ENCODE results near the gene TSPAN17. TPM values are rescaled to one million over a fixed set of nuclear protein-coding genes. Genes with fewer than 3 reads are reported as not detected.

Gene TSPAN17
- total and polyA plus RNA-seq, 4 experiments from 2014 or later = 16.0 to 30.7 (median 27.1) TPM

DNA sequence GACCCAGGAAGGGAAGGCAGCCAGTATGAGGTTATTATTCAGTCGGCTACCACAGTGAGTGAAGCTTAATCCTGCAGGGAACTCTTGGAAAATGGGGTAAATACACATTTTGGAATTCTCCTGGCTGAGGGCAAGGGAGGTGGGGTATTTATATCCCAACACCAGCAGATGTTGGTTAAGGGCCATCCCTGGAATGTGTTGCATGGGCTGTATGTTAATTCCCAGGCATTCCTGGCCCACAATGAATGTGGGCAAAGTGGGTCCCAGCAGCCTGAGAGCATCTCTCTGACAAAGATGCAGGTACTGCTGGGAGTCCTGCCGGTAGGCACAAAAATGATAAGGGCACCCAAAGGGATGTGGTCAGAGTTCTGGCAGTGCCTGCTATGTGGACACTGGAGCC, 34.4 kb upstream of the TSPAN17 start:
- DNase-seq = no peak
- Mint-ChIP-seq H3K27me3 (peaks cover 24 to 51% of the 10 kb centered on the region in 2 donors), H3K4me1 (peaks cover 7 to 20% (median 13%) of the 10 kb centered on the region in 4 donors), H3K36me3 (peaks cover 0 to 5% of the 10 kb centered on the region in 2 donors), H3K27ac (no peak overlapping the region), H3K9me3 (peaks cover 0 to 4% (median 0%) of the 10 kb centered on the region in 8 donors), H3K4me3 (peak overlapping the region in 1 of 8 donors; percentile 61)
- Histone ChIP-seq H3K9me3 (ENCODE audit: control insufficient read depth in 1 of 2, low read length in 2 of 2) (no peaks in the 10 kb centered on the region), H3K4me1 (ENCODE audit: insufficient read depth, low read length) (peaks cover 8% of the 10 kb centered on the region), H3K27me3 (ENCODE audit: insufficient read depth, low read length) (peaks cover 3% of the 10 kb centered on the region), H3K36me3 (ENCODE audit: insufficient read depth, low read length) (no peaks in the 10 kb centered on the region), H3K27ac (ENCODE audit: low read depth, low read length) (no peak overlapping the region), H3K4me3 (ENCODE audit: low read length in 2 of 2) (no peak overlapping the region)
- intact Hi-C loops (cut with micrococcal nuclease) = no loop called here
- ChIA-PET POLR2A (ENCODE audit: partially characterized antibody) (no interaction called here), CTCF (ENCODE audit: partially characterized antibody) (no interaction called here)

DNA sequence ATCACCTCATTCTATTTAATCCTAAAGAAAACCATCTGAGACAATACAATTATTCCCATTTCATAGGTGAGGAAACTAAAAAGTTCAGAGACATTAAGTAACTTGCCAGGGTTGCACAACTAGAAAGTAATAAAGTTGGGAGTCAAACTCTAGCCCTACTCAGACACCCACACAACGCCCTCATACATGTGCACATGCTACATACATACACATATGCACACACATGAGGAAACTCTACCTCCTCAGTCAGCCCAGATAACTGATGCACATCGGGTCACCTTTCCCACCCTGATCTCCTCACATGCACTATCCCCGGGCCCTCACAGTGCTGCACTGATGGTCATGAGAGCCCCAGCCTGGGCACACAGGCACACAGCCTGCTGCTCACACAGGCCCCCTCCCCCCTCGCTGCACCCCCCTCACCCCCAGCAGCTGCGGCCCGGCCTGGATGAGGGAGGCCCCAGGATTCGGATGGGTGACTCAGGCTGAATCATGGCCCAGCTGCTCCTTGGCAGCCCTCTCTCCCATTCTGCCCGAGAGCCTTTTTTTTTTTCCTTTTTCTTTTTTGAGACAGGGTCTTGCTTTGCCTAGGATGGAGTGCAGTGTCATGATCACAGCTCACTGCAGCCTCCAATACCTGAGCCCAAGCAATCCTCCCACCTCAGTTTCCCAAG, 32.3 kb upstream of the TSPAN17 start:
- DNase-seq = no peak
- peaks cover 33 to 55% of the 10 kb centered on the region in 2 donors for H3K27me3 Mint-ChIP-seq
- peaks cover 4 to 19% (median 12%) of the 10 kb centered on the region in 4 donors for H3K4me1 Mint-ChIP-seq
- no peaks in the 10 kb centered on the region for H3K9me3 Mint-ChIP-seq
- intact Hi-C loops (cut with micrococcal nuclease) = no loop called here
- CTCF ChIA-PET (ENCODE audit: partially characterized antibody) = no interaction called here
- POLR2A ChIA-PET (ENCODE audit: partially characterized antibody) = no interaction called here
- Histone ChIP-seq H3K4me3 (ENCODE audit: low read length in 2 of 2) (no peak overlapping the region), H3K36me3 (ENCODE audit: insufficient read depth, low read length) (no peaks in the 10 kb centered on the region), H3K27ac (ENCODE audit: low read depth, low read length) (no peak overlapping the region), H3K27me3 (ENCODE audit: insufficient read depth, low read length) (peaks cover 19% of the 10 kb centered on the region), H3K4me1 (ENCODE audit: insufficient read depth, low read length) (peaks cover 18% of the 10 kb centered on the region), H3K9me3 (ENCODE audit: control insufficient read depth in 1 of 2, low read length in 2 of 2) (no peaks in the 10 kb centered on the region)
- H3K4me3 Mint-ChIP-seq = no peak overlapping the region
- peaks cover 0 to 1% of the 10 kb centered on the region in 2 donors for H3K36me3 Mint-ChIP-seq
- H3K27ac Mint-ChIP-seq = no peak overlapping the region

DNA sequence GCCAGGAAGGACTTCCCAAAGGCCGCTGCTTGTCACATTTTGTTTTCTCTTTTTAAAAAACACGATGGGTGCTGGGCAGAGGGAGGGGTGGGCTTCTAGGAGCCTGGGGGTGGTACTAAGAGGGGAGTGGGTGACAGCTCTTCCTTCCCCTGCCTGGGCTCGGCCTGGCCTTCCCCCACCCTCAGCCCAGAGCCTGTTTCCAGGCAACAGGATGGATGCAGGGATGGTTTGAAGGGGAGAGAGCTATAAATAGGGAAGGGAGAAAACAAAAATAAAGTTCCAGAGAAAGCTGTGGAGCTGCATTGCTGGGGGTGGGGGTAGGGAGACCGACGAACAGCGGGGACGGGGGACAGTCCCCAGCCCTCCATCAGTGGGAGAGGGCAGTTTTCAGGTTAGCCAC, 30.8 kb upstream of the TSPAN17 start:
- ChIA-PET CTCF (ENCODE audit: partially characterized antibody) (interaction anchor here (1.7 kb wide), 1 partner anchor 44 kb away, joined by 3 read pairs; no protein-coding TSS in a partner anchor), POLR2A (ENCODE audit: partially characterized antibody) (no interaction called here)
- Histone ChIP-seq H3K27me3 (ENCODE audit: insufficient read depth, low read length) (peaks cover 35% of the 10 kb centered on the region), H3K4me1 (ENCODE audit: insufficient read depth, low read length) (peaks cover 23% of the 10 kb centered on the region), H3K36me3 (ENCODE audit: insufficient read depth, low read length) (no peaks in the 10 kb centered on the region), H3K27ac (ENCODE audit: low read depth, low read length) (no peak overlapping the region), H3K9me3 (ENCODE audit: control insufficient read depth in 1 of 2, low read length in 2 of 2) (no peaks in the 10 kb centered on the region), H3K4me3 (ENCODE audit: low read length in 2 of 2) (no peak overlapping the region)
- intact Hi-C loops (cut with micrococcal nuclease) = no loop called here
- peaks cover 0 to 3% (median 0%) of the 10 kb centered on the region in 8 donors for H3K9me3 Mint-ChIP-seq
- no peak overlapping the region for H3K4me3 Mint-ChIP-seq
- no peak overlapping the region for H3K27ac Mint-ChIP-seq
- DNase-seq = no peak
- no peaks in the 10 kb centered on the region for H3K36me3 Mint-ChIP-seq
- peaks cover 6 to 24% (median 15%) of the 10 kb centered on the region in 4 donors for H3K4me1 Mint-ChIP-seq
- H3K27me3 Mint-ChIP-seq = peaks cover 39 to 63% of the 10 kb centered on the region in 2 donors

DNA sequence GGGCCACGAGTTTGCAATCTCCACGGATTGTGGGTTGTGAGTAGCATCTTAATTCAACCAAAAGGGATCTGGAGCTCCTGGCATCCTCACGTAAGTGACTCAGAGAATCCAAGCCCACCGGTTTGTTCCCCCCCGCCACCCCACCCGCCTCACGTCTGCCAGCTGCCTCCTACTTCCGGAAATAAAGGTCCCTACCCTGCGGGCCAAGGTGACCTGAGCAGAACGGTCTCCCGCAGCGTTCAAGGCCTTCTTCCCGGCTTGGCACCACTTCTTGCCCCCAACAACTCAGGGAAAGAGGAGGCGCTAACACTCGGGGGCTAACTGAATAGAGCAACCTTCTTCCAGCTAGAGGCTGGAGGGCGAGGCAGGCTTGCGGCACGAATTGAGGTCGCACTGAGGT, 28.5 kb upstream of the TSPAN17 start:
- Histone ChIP-seq H3K27ac (ENCODE audit: low read depth, low read length) (no peak overlapping the region), H3K4me3 (ENCODE audit: low read length in 2 of 2) (no peak overlapping the region), H3K4me1 (ENCODE audit: insufficient read depth, low read length) (peaks cover 23% of the 10 kb centered on the region), H3K36me3 (ENCODE audit: insufficient read depth, low read length) (no peaks in the 10 kb centered on the region), H3K27me3 (ENCODE audit: insufficient read depth, low read length) (peaks cover 35% of the 10 kb centered on the region), H3K9me3 (ENCODE audit: control insufficient read depth in 1 of 2, low read length in 2 of 2) (no peaks in the 10 kb centered on the region)
- CTCF ChIA-PET (ENCODE audit: partially characterized antibody) = no interaction called here
- H3K36me3 Mint-ChIP-seq = no peaks in the 10 kb centered on the region
- peaks cover 34 to 54% of the 10 kb centered on the region in 2 donors for H3K27me3 Mint-ChIP-seq
- intact Hi-C loops (cut with micrococcal nuclease) = no loop called here
- POLR2A ChIA-PET (ENCODE audit: partially characterized antibody) = no interaction called here
- H3K4me1 Mint-ChIP-seq = peaks cover 6 to 19% (median 13%) of the 10 kb centered on the region in 4 donors
- H3K27ac Mint-ChIP-seq = no peak overlapping the region
- peak overlapping the region in 7 of 8 donors; percentile 23 to 75 (median 56) for H3K4me3 Mint-ChIP-seq
- no peak for DNase-seq
- H3K9me3 Mint-ChIP-seq = peaks cover 0 to 3% (median 0%) of the 10 kb centered on the region in 8 donors

DNA sequence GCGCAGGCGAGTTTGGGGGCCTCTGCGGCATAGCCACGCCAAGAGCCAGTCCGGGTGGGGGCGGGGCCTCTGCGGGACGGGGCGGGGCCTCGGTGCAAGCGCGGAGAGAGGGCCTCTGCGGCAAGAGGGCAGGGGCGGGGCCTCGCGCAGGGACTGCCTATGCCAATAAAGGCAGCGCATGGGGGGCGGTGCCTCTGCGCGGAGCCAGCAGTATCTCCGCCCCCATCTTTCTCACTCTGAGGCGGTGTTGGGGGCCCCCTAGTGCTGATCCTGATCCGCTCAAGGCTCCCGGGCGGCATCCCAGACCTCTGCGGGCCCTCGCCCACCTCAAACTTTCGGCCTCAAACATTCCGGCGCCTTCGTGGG, 28.1 kb upstream of the TSPAN17 start:
- peaks cover 35% of the 10 kb centered on the region for H3K27me3 ChIP-seq (ENCODE audit: insufficient read depth, low read length)

DNA sequence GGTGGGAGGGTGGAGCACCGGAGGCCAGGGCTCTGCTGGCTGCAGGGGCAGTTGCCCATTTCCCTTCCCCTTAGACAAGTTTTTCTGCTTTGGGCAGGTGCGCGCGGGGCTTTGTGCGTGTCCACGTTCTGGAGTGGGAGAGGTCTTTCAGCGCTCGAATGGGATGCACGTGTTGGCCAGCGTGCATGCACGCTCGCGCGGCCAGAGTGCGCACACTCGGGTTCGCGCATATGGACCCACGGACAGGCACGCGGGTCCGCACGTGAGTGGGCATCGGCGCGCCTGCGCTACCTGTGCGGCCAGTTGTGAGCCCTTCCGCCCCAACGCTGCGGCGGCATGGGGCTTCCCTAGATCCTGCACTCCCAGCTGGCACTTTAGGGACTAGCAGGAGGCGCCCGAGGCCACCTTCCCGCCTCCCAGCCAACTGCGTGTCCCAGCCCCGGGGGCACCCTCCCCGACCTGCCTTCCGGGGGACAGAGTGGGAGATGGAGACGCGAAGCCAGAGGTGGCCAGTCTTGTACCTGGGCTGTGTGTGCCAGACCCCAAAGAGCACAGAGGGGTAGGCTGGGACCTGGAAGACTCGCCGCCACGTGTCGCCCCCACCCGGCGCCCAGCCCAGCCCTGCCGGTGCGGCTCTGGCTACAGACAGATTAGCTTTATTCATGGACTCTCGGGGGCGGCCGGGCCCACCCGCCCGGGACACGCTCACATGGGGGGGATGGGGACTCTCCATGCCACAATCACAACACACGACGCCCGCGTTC, 27.5 kb upstream of the TSPAN17 start:
- Mint-ChIP-seq H3K27ac (no peak overlapping the region), H3K27me3 (peaks cover 34 to 49% of the 10 kb centered on the region in 2 donors), H3K4me1 (peaks cover 6 to 19% (median 13%) of the 10 kb centered on the region in 4 donors), H3K36me3 (no peaks in the 10 kb centered on the region), H3K9me3 (peaks cover 0 to 3% (median 0%) of the 10 kb centered on the region in 8 donors), H3K4me3 (peak overlapping the region in 7 of 8 donors; percentile 65 to 87 (median 75))
- no peaks in the 10 kb centered on the region for H3K36me3 ChIP-seq (ENCODE audit: insufficient read depth, low read length)
- H3K4me3 ChIP-seq (ENCODE audit: low read length in 2 of 2) = no peak overlapping the region
- no peaks in the 10 kb centered on the region for H3K9me3 ChIP-seq (ENCODE audit: control insufficient read depth in 1 of 2, low read length in 2 of 2)
- no peak for DNase-seq
- peaks cover 23% of the 10 kb centered on the region for H3K4me1 ChIP-seq (ENCODE audit: insufficient read depth, low read length)
- no peak overlapping the region for H3K27ac ChIP-seq (ENCODE audit: low read depth, low read length)
- POLR2A ChIA-PET (ENCODE audit: partially characterized antibody) = no interaction called here
- H3K27me3 ChIP-seq (ENCODE audit: insufficient read depth, low read length) = peaks cover 35% of the 10 kb centered on the region
- CTCF ChIA-PET (ENCODE audit: partially characterized antibody) = interaction anchor here (0.7 kb wide), 1 partner anchor 811 kb away, joined by 3 read pairs; no protein-coding TSS in a partner anchor
- intact Hi-C loops (cut with micrococcal nuclease) = no loop called here

More for the DNA sequence above, 28.1 kb upstream of the TSPAN17 start:
- Mint-ChIP-seq H3K27ac (no peak overlapping the region), H3K4me3 (peak overlapping the region in 7 of 8 donors; percentile 32 to 75 (median 56)), H3K27me3 (peaks cover 33 to 51% of the 10 kb centered on the region in 2 donors), H3K4me1 (peaks cover 6 to 19% (median 13%) of the 10 kb centered on the region in 4 donors), H3K9me3 (peaks cover 0 to 3% (median 0%) of the 10 kb centered on the region in 8 donors), H3K36me3 (no peaks in the 10 kb centered on the region)
- CTCF ChIA-PET (ENCODE audit: partially characterized antibody) = no interaction called here
- no peak overlapping the region for H3K27ac ChIP-seq (ENCODE audit: low read depth, low read length)
- H3K4me1 ChIP-seq (ENCODE audit: insufficient read depth, low read length) = peaks cover 23% of the 10 kb centered on the region
- DNase-seq = peak; percentile 63 to 77 (median 70)
- no peaks in the 10 kb centered on the region for H3K36me3 ChIP-seq (ENCODE audit: insufficient read depth, low read length)
- POLR2A ChIA-PET (ENCODE audit: partially characterized antibody) = no interaction called here
- H3K9me3 ChIP-seq (ENCODE audit: control insufficient read depth in 1 of 2, low read length in 2 of 2) = no peaks in the 10 kb centered on the region
- H3K4me3 ChIP-seq (ENCODE audit: low read length in 2 of 2) = no peak overlapping the region
- intact Hi-C loops (cut with micrococcal nuclease) = no loop called here

DNA sequence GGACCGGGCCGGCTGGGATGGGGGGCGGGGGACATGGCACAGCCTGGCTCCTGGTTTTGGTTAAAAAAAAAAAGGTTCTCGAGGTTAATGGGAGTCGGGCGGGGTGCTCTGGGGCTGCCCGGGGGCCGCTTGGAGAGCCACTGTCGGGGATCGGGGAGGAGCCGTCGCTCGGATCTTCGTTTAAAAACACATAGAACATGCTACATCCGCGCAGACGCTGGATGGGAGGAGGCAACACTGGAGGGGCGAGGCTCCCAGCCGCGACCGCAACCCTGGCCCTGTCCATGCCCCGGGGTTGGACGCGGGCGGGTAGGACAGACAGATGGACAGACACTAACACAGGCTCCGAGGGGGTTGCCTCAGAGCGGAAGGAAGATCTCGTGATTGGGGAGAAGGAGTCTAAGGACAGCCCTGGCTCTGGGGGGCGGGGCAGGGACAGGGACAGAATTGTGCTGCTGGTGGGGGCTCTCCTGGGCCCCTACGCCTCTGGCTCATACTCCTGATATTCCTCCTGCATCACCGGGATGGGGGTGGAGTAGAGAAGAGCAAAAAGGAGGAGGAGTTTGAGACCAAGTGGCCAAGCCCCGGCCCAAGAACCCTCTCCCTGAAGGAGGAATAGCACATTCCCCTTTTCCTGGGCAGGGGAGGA, 26.8 kb upstream of the TSPAN17 start:
- no peak for DNase-seq
- ChIA-PET CTCF (ENCODE audit: partially characterized antibody) (interaction anchor here (0.7 kb wide), 1 partner anchor 811 kb away, joined by 3 read pairs; no protein-coding TSS in a partner anchor), POLR2A (ENCODE audit: partially characterized antibody) (no interaction called here)
- Mint-ChIP-seq H3K4me1 (peaks cover 6 to 19% (median 13%) of the 10 kb centered on the region in 4 donors), H3K27me3 (peaks cover 32 to 45% of the 10 kb centered on the region in 2 donors), H3K36me3 (no peaks in the 10 kb centered on the region), H3K27ac (no peak overlapping the region), H3K4me3 (peak overlapping the region; percentile 63 to 87 (median 72)), H3K9me3 (peaks cover 0 to 3% (median 0%) of the 10 kb centered on the region in 8 donors)
- H3K4me1 ChIP-seq (ENCODE audit: insufficient read depth, low read length) = peaks cover 23% of the 10 kb centered on the region
- peaks cover 35% of the 10 kb centered on the region for H3K27me3 ChIP-seq (ENCODE audit: insufficient read depth, low read length)
- no peak overlapping the region for H3K4me3 ChIP-seq (ENCODE audit: low read length in 2 of 2)
- H3K27ac ChIP-seq (ENCODE audit: low read depth, low read length) = no peak overlapping the region
- no peaks in the 10 kb centered on the region for H3K9me3 ChIP-seq (ENCODE audit: control insufficient read depth in 1 of 2, low read length in 2 of 2)
- intact Hi-C loops (cut with micrococcal nuclease) = no loop called here
- no peaks in the 10 kb centered on the region for H3K36me3 ChIP-seq (ENCODE audit: insufficient read depth, low read length)

Measured in CD4-positive, alpha-beta memory T cell (primary cell).